GM18861 (cell line): Measurements from ENCODE around the gene RREB1.

ENCODE experiments used
- ATAC-seq: cut with Tn5 transposase; IDR thresholded peaks from one replicate; pipeline ENCODE4 v1.9.1; 2021; ENCODE audit not compliant: unreplicated experiment

Gene RREB1

GRCh38 chr6:7088076-7088742 is 19.6 kb upstream of the RREB1 start:
- no peak for ATAC-seq

- no peak for ATAC-seq
Observed at GRCh38 chr6:7098993-7099392, 8.8 kb upstream of the RREB1 start.

GRCh38 chr6:7100072-7100752 is 7.5 kb upstream of the RREB1 start:
- no peak for ATAC-seq

- ATAC-seq = no peak
Observed at GRCh38 chr6:7100753-7101081, 7.0 kb upstream of the RREB1 start.

GRCh38 chr6:7101290-7101689 is 6.5 kb upstream of the RREB1 start:
- ATAC-seq = no peak

- no peak for ATAC-seq
Observed at GRCh38 chr6:7104752-7105151, 3.0 kb upstream of the RREB1 start.

GRCh38 chr6:7106215-7106751 is 1.5 kb upstream of the RREB1 start:
- no peak for ATAC-seq

GRCh38 chr6:7106752-7107577 is 796 bp upstream of the RREB1 start:
- peak; percentile 3 for ATAC-seq

- ATAC-seq = no peak
Observed at GRCh38 chr6:7108196-7108963, 619 bp downstream of the RREB1 start.

GRCh38 chr6:7108964-7109836 is 1.4 kb downstream of the RREB1 start:
- no peak for ATAC-seq

- ATAC-seq = no peak
Observed at GRCh38 chr6:7110092-7110792, 2.5 kb downstream of the RREB1 start.

GRCh38 chr6:7111095-7111690 is 3.4 kb downstream of the RREB1 start:
- no peak for ATAC-seq

GRCh38 chr6:7112171-7112570 is 4.4 kb downstream of the RREB1 start:
- no peak for ATAC-seq

GRCh38 chr6:7112741-7113313 is 5.1 kb downstream of the RREB1 start:
- no peak for ATAC-seq

GRCh38 chr6:7114744-7115458 is 7.1 kb downstream of the RREB1 start:
- no peak for ATAC-seq

- ATAC-seq = no peak
Observed at GRCh38 chr6:7115543-7116231, 7.9 kb downstream of the RREB1 start.

- ATAC-seq = no peak
Observed at GRCh38 chr6:7119272-7119801, 11.6 kb downstream of the RREB1 start.
